Measurements from ENCODE around the gene BACH2.
"Not testable (repeated sequence)": the region's sequence is repeated elsewhere in the genome, so short reads cannot be mapped to it uniquely, and the experiment has no call there.

Gene BACH2

GRCh38 chr6:90298459-90299053 lies 1.9 kb upstream of the BACH2 start:
- DNase-seq: no peak

DNA sequence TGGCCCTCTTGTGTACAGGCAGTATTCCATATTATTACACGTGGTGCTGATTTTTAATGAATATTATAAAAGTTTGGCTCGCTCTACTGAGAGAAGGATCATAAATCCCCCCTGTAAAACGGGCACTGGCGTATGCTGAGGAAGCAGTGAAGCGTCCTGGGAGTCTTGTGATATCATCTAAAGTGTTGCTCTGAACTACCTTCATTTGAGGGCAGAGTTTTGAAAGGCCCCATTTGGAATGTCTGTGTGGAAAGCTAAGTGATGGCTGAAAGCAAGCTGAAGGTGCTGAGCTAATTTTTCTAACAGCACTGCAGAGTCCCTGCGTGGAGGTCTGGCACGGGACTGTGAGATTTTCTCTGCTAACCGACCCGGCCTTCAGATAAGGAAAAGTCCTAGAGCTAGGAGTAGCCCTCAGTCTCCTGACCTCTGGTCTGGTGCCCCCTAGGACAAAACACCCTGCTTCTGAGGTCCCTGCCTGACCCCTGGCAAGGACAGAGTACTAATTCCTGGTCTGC lies 1.3 kb upstream of the BACH2 start:
- DNase-seq: no peak

DNA sequence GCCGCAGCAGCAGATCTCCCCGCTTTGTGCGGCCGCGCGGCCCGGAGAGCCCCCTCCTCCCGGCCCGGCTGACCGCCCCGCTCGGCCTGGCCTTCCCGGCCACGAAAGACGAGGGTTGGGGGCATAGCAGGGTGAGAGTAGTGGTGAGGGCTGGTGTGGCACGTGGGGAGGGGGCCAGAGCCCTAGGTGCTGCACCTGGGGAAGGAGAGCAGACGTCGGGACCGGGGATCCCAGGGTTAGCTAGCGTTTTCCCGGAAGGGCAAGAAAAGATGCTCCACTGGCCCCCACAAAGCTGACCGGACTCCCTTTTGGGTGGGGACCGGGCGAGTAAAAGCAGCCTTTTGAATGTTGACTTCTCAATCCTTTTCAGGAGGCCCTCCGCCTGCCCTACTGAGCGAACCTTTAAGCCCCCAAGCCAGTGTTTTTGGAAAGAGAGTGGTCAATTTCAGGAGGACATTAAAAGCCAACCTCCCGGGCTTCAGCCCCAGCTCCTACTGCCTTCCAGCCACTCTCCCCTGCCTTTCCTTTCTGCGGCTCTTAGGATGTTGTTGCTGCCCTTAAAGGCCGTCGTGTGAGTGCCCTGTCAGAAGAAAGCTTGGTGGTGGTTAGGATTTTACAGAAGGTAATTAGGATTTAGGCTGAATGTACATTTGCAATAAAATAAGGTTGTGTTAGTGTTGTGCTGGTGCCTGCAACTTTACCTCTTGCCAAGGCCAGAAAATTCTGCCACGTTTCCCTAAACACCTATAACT lies 648 bp upstream of the BACH2 start:
- no peak for DNase-seq

GRCh38 chr6:90295854-90296340 lies 746 bp downstream of the BACH2 start:
- DNase-seq: peak; percentile 70

- DNase-seq: peak; percentile 70
Observed at GRCh38 chr6:90294989-90295853, 1.4 kb downstream of the BACH2 start.

DNA sequence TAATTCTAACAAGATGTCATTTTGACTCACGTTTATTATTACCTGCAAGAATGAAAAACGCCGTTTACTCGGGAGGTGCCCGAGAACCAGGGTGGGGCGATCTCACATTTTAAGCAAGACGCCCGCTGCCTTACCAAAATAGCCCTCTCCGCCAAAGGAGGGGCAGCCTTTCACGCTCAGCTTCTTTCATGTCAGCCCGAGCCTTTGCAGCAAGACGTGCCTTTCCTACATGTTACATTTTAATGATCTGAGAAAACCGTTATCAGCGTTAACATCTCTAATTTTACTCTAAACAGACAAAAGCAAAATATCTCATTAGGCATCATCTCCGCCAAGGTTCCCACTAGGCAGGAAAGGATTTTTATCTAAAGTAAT lies 2.0 kb downstream of the BACH2 start:
- DNase-seq: peak; percentile 51

GRCh38 chr6:90294008-90294511 lies 2.6 kb downstream of the BACH2 start:
- DNase-seq: no peak

DNA sequence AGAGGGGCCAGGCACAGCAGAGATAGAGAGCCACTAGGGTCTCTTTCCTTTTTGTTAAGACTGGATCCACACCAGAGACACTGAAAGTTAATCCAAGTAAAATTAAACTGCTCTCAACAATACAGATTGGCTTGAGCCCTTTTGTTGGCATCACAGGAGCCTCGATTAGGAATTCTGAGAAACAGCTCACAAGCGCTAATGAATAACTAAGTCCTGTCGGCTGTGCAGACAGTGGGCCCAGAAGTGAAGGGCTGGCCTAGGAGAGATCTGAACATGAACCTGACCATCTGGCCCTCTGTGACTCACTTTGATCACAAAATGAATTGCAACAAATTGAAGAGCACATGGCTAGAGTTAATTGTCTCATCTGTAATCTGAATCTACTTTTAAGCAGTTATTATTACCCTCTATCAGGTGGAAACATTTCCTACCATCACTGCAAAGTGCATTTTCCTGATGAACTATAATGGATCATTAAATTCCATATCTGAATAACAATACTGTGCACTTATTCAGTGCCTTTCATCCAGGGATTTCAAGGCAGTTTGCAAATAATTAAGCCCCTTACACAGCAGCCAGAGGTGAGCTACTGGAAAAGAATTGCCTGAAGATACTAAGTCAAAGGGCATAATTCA lies 3.2 kb downstream of the BACH2 start:
- no peak for DNase-seq

GRCh38 chr6:90291565-90291964 lies 5.1 kb downstream of the BACH2 start:
- no peak for DNase-seq

GRCh38 chr6:90290811-90291420 lies 5.7 kb downstream of the BACH2 start:
- no peak for DNase-seq

DNA sequence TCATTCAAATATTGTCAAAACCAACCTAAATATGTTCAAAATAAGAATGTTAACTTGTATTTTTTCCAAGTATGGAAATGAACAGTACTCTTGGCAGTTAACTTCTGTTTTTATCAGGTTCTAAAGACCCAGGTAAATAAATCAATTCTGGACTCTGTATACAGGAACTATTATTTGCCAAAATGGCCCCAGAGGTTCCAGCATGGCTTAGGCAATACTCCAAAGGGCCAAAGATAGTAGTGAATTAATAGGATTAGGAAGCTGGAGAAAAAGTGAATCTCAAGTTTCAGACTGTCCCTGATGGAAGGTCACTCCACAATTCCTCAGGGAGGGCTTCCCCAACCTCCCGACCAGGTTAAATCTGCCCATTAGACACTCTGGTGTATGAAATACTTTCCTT lies 6.7 kb downstream of the BACH2 start:
- DNase-seq: no peak

DNA sequence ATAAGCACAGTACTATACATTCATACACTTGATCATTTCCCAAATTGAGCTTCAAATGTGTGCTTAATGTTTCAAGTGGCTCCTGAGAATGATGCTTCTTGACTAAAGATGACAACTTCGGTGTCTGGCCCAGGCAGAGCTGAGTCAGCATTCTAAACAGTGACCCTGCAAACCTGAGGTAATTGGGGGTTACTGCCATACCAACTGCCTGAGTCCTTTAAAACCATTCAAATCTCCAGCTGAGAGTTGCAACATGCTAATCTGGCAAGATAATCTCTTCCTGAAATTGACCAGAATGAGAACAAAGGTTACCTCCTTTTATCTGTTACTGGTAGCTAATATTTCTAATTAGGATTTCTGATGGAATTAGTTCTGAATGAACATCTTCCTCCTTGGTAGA lies 8.2 kb downstream of the BACH2 start:
- DNase-seq: no peak

- peak; percentile 64 for DNase-seq
Observed at GRCh38 chr6:90286884-90287488, 9.7 kb downstream of the BACH2 start.

DNA sequence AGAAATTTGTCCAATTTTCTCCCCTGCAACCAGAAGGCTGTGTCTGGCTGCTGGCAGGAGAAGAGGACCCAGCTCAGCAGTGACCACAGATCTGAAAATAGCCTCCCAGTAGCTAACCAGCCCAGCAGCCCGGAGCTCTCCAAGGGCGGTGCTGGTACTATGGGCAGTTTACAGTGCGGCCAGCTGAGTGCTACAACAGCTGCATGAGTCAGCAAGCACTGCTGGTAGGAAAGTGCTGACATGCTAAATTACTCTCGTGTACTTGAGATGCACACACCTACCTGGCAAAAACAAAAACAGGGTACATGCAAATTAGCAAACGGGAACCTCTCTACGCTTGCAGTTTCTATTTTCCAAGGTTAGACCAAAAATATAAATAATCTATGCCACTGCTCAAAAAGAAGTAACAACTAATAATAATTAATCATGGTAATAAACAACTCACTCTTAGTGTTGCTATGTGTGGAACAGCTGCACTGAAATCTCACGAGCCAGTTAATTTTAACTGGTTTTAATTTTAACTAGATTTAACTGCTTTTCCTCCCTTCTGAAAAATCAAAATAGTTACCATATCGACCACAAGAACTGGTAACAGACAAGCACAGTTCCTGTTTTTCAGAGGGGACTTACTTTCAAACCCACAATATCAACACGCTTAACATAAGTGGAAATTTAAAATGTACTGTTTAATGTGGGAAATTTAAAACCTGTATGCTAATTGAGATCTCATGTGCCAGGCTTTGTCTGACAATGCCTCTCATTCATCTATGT lies 10.8 kb downstream of the BACH2 start:
- peak; percentile 63 for DNase-seq

- DNase-seq: peak; percentile 26
Observed at GRCh38 chr6:90285042-90285481, 11.6 kb downstream of the BACH2 start.

DNA sequence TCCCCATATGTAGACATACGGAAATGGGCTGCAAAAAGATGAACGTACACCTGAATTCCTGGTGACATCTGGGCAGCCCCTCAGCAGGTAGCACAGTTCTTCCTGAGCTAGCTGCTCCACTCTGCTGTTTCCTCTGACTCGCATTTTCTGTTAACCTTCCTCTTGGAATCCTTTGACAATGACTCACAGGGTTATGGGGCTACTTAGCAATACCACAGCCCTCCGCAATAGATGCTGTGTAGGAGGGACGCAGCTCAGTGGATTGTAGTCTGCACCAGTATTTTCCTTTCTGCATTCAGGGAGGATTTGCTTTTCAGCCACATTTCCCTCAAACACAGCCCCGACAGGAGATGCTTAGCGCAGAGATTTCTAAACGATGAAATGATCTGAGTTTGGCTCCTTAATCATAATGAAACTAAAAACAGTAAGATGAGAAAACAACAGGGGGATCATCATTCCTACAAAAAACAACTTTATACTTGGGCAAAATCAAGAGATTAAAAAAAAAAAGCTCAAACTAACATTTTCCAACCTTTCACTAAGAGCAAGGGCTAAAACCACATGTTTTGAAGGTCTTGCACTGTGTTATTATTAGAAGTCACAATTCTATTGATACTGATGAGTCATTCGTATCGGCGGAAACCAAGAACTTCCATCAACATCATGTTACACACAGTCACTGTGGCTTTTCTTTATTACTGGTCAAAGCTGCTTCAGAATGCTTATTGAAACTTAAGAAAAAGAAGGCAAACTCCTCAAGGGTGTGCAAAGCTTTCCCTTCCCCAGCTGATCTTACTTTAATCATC lies 12.2 kb downstream of the BACH2 start:
- peak; percentile 59 for DNase-seq

GRCh38 chr6:90282265-90282664 lies 14.4 kb downstream of the BACH2 start:
- not testable (repeated sequence) for DNase-seq

GRCh38 chr6:90278129-90278528 lies 18.5 kb downstream of the BACH2 start:
- DNase-seq: no peak

DNA sequence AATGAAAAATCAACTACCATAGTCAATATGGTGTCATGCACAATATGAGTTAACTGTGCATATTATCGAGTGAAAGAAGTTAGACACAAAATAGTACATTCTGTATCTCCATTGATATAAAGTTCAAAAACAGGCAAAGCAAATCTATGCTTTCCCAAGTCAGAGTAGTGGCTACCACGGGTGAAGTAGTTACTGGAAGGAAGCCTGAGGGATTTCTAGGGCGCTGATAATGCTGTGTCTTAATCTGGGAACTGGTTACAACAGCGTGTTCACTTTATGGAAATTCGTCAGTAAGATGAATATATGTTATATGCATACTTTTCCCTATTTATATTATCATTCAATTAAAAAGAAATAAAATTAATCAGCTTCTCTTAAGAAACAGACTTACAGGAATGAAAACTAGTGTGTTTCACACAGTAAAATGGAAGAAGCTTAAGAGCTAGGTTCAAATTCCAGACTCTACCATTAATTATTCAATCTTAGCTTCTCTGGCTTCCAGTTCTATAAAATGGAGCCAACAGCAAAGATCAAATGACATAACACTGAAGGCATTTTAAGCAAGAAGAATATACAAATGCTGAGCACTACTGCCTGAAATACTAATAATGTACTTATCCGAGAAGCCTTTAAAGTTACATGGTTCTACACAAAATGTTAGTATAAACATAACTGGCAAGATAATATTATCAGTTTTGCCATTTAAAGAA lies 19.2 kb downstream of the BACH2 start:
- no peak for DNase-seq
